HG02763 (cell line): ENCODE data around the gene WNT3.

ENCODE experiments used
- ATAC-seq: cut with Tn5 transposase; IDR thresholded peaks from one replicate; pipeline ENCODE4 v1.9.1; 2021; ENCODE audit warnings: mild to moderate bottlenecking, moderate library complexity; ENCODE audit not compliant: unreplicated experiment

WNT3 gene

GRCh38 chr17:46836500-46836899 is 18.0 kb upstream of the WNT3 start:
- ATAC-seq: no peak

DNA sequence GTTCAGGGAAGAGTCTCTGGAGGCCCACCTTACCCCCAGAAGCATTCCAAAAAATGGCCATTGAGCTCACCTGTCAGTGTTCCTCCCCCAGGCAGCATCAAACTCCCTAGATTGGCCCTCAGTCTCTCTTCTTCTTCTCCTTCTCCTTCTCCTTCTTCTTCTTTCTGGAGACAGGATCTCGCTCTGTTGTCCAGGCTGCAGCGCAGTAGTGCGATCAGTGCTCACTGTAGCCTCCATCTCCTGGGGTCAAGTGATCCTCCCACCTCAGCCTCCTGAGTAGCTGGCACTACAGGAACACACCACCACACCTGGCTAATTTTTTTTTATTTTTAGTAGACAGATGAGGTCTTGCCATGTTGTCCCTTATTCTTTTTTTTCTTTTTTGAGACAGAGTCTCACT is 16.4 kb upstream of the WNT3 start:
- ATAC-seq: no peak

GRCh38 chr17:46833840-46834208 is 15.3 kb upstream of the WNT3 start:
- no peak for ATAC-seq

- ATAC-seq: no peak
These were observed 14.7 kb upstream of the WNT3 start for GRCh38 chr17:46832945-46833839.

- ATAC-seq: no peak
These were observed 13.9 kb upstream of the WNT3 start for GRCh38 chr17:46832331-46832821.

DNA sequence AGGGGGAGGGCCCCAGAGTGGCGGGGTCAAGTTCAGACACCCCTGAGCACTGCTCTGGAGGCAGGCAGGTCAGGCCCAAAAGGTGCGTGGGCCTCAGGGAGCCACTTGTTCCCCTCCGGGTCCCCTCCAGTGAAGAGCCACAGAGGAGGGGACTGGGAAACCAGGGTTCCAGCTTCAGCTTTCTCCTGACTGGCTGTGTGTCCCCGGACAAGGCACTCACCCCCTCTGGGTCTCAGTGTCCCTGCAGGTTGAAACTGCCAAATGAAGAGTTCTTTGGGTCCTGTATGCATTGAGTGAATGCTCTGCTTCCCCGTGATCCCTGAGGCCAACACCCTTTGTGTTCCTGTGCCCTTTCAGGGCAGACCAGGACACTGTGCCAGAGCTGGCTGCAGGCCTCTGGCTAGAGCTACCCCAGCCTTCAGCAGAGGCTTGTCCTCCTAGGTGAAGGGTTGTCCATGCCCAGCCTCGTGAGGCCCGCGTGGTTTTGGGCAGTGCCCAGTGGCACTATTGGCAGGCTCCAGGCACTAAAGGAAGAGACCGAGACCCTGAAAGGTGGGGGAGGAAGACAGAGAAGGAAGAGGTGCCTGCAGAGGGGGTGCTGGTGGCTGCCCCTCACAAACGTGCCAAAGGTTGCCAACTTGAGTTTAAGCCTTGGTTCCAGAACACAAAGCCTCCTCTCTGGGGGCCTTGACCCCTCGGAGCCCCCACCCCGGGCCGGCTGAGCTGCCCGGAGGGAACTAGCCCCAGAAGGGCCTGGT is 13.3 kb upstream of the WNT3 start:
- ATAC-seq: no peak

- no peak for ATAC-seq
These were observed 8.8 kb upstream of the WNT3 start for GRCh38 chr17:46827274-46827673.

DNA sequence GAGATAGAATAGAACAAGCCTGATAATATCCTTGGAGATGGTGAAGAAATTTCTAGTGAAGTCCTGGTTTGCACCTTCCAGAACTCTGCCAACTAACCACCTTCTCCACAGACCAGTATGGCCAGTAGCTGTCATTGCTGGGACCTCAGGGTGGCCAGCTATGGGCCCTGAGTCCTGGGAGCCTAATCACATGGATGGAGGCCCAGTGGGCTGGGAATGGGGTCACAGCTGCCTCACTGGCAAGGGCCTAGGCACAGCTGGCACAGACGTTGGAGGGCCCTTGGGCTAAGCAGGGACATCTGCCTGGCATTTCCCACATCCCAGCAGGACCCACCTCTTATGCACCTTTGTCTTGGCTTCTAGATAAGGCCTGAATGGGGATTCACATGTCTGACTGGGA is 7.6 kb upstream of the WNT3 start:
- no peak for ATAC-seq

DNA sequence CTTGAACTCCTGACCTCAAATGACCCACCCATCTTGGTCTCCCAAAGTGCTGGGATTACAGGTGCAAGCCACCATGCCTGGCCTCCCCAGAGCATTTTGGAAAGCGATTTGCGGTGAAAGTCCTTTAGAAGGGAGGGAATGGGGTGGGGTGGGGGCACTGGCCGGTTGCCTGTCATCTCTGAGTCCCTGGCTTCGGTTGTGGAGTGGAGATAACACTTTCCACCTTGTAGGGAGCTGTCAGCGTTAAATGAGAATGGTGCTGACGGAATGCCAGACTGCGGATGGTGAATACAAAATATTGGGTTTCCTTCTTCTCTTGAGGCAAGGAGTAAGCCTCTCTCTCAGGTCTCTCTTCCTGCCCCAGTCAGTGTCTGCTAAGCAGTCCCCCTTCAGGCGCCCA is 5.2 kb upstream of the WNT3 start:
- no peak for ATAC-seq

- ATAC-seq: no peak
These were observed 4.0 kb upstream of the WNT3 start for GRCh38 chr17:46822388-46822921.

DNA sequence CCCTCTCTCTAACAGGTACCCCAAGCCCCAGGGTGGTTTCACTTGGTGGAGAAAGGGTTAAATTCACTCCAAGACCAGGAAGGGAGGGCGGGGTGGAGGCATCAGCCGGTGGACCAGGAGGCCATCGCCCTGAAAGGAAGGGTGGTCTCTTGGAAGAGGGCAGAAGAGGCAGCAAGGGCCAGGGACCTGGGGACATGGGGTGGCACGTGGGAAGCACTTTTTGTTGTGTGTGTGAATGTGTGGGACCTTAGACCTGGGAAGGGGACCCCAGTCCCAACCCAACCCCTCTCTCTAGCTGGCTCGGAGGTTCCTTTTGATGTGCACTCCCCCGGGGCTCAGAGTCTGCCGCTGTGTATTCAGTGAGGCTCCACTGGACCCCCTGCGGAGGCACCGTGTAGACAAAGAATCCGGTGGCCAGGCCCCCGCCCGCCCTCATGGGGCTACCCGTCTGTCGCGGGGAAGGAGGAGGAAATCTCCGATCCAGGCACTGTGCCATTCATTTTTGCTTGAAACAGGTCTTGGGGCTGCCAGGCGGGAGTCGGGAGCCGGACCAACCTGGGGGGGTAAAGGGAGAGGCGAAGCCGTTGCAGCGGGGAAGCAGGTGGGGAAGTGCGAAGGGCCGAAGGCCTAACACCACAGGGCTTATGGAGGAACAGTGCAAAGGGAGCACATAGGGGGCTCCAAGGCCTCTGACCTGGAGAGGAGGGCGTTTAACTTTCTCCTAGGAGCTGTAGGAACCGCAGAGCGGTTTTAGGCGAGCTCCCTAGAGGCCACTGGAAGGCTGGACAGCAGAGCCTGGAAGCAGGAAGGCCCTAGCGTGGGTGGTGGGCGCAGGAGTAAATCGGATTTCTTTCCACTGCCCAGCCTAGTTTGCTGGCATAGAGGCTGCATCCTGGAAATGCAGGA is 3.2 kb upstream of the WNT3 start:
- no peak for ATAC-seq

DNA sequence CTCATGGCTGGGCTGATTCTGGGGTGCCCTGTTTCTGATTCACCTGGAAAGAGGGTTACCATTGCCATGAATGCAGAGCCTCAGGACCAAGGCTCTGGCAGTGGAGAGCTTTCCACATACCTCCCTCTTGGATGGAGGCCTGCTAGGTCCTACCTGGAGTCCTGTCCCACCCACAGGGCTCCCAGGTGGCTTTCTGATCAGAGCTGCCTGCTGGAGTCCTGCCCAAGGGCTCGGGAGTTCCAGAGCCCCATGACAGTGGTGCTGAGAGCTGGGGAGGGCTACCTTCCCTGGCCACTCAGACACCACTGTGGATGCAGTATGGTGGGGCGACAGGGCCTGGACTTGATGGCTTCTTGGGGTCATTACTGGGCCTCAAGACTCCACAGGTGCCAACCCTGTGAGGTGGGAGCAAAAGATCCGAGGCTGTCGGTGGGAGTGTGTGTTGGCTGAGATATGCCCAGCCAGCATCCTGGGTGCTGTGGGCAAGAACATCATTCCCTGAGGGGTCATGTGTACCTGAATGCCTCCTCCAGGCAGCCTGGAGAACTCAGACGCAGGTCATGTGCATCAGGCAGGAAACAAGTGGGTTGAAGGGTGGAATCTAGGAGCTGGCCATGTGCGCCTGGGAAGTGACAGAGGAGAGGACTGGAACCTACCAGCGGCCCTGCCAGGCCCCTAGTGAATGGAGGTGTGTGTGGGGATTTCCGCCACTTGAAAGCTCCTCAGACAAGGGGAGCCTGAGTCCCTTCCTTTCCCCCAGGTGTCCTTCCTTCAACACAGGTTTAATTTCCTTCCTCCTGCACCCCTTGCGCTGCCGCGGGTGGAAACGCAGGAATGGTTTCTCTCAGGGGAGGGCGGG is 2.3 kb upstream of the WNT3 start:
- ATAC-seq: no peak

GRCh38 chr17:46819906-46820351 is 1.4 kb upstream of the WNT3 start:
- no peak for ATAC-seq

DNA sequence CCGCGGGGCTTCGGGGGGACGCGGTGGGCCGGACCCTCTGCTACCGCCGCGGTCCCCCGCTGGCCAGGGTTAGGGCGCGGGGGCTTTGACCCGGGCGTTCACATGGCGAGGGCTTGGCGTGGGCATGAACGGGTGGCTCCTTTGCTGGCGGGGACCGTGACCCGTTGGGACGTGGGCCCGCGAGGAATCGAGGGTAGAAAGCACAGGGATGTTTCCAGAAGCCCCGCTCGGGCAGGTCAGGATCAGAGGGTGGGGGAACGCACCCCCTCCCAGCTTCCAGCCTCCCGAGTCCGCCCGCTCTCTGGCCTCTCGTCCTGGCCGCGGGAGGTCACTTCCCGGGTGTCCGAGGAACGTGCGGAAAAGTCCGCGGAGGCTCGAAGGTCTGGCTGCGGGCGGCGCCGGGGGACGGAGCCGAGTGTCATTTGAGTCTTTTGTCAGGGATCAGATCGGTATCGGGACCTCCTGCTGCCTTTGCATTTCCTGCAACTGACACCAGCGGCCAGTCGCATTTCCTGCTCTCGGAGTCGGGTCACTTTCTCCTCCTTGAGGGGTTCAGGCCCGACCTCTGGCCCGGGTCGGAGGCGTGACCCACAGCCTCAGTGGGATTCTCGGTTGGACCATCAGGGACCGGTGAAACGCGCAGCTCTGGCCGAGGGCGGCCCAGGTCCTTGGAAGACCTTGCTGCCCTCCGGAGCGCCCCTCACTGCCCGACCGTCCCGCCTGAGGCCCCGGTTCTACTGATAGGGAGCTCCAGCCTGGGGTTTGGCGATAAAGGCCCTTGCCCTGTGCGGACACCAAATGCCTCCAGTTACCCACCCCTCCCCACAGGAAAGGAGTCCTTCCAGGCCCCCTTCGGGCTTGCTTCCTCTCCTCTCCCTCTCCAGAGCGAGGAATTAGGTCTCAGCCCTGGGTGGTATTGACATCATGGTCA is 702 bp upstream of the WNT3 start:
- ATAC-seq: no peak

DNA sequence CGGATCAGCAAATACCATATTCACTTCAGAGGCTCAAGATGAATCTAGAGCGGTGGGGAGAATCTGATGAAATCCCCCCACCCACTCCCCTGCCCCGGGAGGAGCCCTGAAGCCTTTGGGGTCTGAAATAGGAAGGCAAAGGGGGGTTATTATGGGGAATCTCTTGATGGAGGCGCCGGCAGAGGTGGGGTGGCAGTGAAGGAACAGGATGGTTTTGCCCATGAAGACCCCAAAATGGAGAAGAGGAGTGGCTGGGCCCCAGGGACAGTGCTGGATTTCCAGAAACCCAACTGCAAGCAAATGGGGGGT is 637 bp downstream of the WNT3 start:
- ATAC-seq: no peak

GRCh38 chr17:46817151-46817900 is 1.2 kb downstream of the WNT3 start:
- ATAC-seq: no peak

- no peak for ATAC-seq
These were observed 2.8 kb downstream of the WNT3 start for GRCh38 chr17:46815474-46816353.
